H1 (cell line): Measurements from ENCODE around the gene SIX1. TPM values are rescaled to one million over a fixed set of nuclear protein-coding genes. Genes with fewer than 3 reads are reported as not detected.

ENCODE experiments used
- ASH2L ChIP-seq: fragments of 200-600, 300-600 bp; sonication (generic); IDR thresholded peaks from one replicate; pipeline ENCODE4 v1.7.1; 2017; ENCODE audit warnings: low read length
- ATF2 ChIP-seq: IDR thresholded peaks from 2 replicates; pipeline ENCODE4 v1.6.1; 2012; ENCODE audit warnings: low read length, inconsistent platforms
- BACH1 ChIP-seq: IDR thresholded peaks from 2 replicates; pipeline ENCODE4 v1.6.1; 2012; ENCODE audit warnings: low read length, improper control_type of control experiment
- CBX5 ChIP-seq: fragments of 300-800, 300-1000 bp; sonication (generic); IDR thresholded peaks from 2 replicates; pipeline ENCODE4 v1.7.1; 2016; ENCODE audit warnings: antibody characterized with exemption, low read length, low read depth
- CEBPB ChIP-seq: IDR thresholded peaks from 2 replicates; pipeline ENCODE4 v1.6.1; 2012; ENCODE audit warnings: low read depth, low read length
- CTBP2 ChIP-seq: IDR thresholded peaks from 2 replicates; pipeline ENCODE4 v1.7.0; 2011; ENCODE audit warnings: borderline replicate concordance, mild to moderate bottlenecking, moderate library complexity, mixed read lengths, low read length; ENCODE audit not compliant: insufficient read depth, insufficient read length
- E2F6 ChIP-seq: IDR thresholded peaks from 2 replicates; pipeline ENCODE4 v1.6.1; 2012; ENCODE audit warnings: inconsistent platforms
- EGR1 ChIP-seq: IDR thresholded peaks from 2 replicates; pipeline ENCODE4 v1.6.1; 2011; ENCODE audit warnings: low read depth, low read length, borderline replicate concordance
- EZH2 ChIP-seq: fragments of 200-600 bp; sonication (generic); IDR thresholded peaks from 2 replicates; pipeline ENCODE4 v1.7.1; 2012; ENCODE audit warnings: low read depth, mild to moderate bottlenecking, moderate library complexity, low read length, inconsistent platforms; ENCODE audit not compliant: severe bottlenecking
- FOSL1 ChIP-seq: IDR thresholded peaks from 2 replicates; pipeline ENCODE4 v1.6.1; 2011; ENCODE audit warnings: mild to moderate bottlenecking, low read depth, low read length, moderate library complexity; ENCODE audit not compliant: insufficient read depth
- HDAC2 ChIP-seq, 2 experiments: fragments of 300-600 bp in 1 of 2; sonication (generic) in 1 of 2; IDR thresholded peaks; 2 replicates each; pipeline ENCODE4 v1.6.1; 2011 to 2012; ENCODE audit warnings: low read depth in 2 of 2, low read length in 2 of 2, mild to moderate bottlenecking in 2 of 2, moderate library complexity in 2 of 2, borderline replicate concordance in 1 of 2, inconsistent platforms in 1 of 2
- HDAC6 ChIP-seq: IDR thresholded peaks from one replicate; pipeline ENCODE4 v1.7.1; 2012; ENCODE audit warnings: low read depth, mild to moderate bottlenecking, inconsistent platforms, low read length, moderate library complexity
- JUN ChIP-seq: IDR thresholded peaks from 2 replicates; pipeline ENCODE4 v1.6.1; 2011; ENCODE audit warnings: low read depth, mild to moderate bottlenecking, improper control_type of control experiment, low read length
- NRF1 ChIP-seq: IDR thresholded peaks from 2 replicates; pipeline ENCODE4 v1.6.1; 2011; ENCODE audit warnings: mild to moderate bottlenecking, low read depth, low read length, improper control_type of control experiment
- PHF8 ChIP-seq: fragments of 200-600 bp; sonication (generic); conservative IDR thresholded peaks from 2 replicates; pipeline ENCODE4 v1.7.1; 2012; ENCODE audit warnings: low read depth, mild to moderate bottlenecking, inconsistent platforms, low read length, moderate library complexity
- POU5F1 ChIP-seq: IDR thresholded peaks from 2 replicates; pipeline ENCODE4 v1.6.1; 2011; ENCODE audit warnings: low read depth, mild to moderate bottlenecking, low read length, moderate library complexity
- RNF2 ChIP-seq: fragments of 200-900, 300-1000 bp; sonication (generic); IDR thresholded peaks from 2 replicates; pipeline ENCODE4 v1.7.1; 2016; ENCODE audit warnings: borderline replicate concordance, low read depth, mild to moderate bottlenecking, antibody characterized with exemption, low read length; ENCODE audit not compliant: poor library complexity, severe bottlenecking; ENCODE audit errors: missing control alignments
- SIN3A ChIP-seq, 2 experiments: IDR thresholded peaks in 1 of 2; conservative IDR thresholded peaks in 1 of 2; 2 replicates each; pipeline ENCODE4 v1.6.1; 2011 to 2012; ENCODE audit warnings: low read length in 2 of 2, improper control_type of control experiment in 1 of 2, low read depth in 1 of 2, mild to moderate bottlenecking in 1 of 2
- SIRT6 ChIP-seq: IDR thresholded peaks from one replicate; pipeline ENCODE4 v1.7.1; 2012; ENCODE audit warnings: low read length, inconsistent platforms
- SP4 ChIP-seq: IDR thresholded peaks from 2 replicates; pipeline ENCODE4 v1.6.1; 2012; ENCODE audit warnings: low read length, inconsistent platforms
- TBP ChIP-seq: IDR thresholded peaks from 2 replicates; pipeline ENCODE4 v1.6.1; 2011; ENCODE audit warnings: low read depth, low read length, improper control_type of control experiment
- YY1 ChIP-seq: IDR thresholded peaks from 2 replicates; pipeline ENCODE4 v1.6.1; 2011; ENCODE audit warnings: low read depth, mild to moderate bottlenecking, low read length
- polyA plus RNA-seq, 7 experiments: library from polyadenylated mRNA; depleted of rRNA in 3 of 7; stranded (reverse) in 5 of 7; unstranded in 2 of 7; fragments of >200 nt in 5 of 7; fragments of 200-250 nt in 2 of 7; gene quantifications; 1 replicate in 5 of 7; 2 replicates in 1 of 7; 4 replicates in 1 of 7; pipeline versions ENCODE4 v1.2.1 to v1.2.3, GENCODE V29; 2011 to 2013; ENCODE audit warnings: missing spikeins in 2 of 7, mixed read lengths in 2 of 7
- total RNA-seq: library from RNA; stranded (reverse); fragmentation: NEBNext Ultra II Directional; extraction: Animal tissue kit (Norgen Biotek cat#: 25700); gene quantifications from 2 replicates; pipeline ENCODE4 v1.2.1, GENCODE V29; 2021

Gene SIX1
- total and polyA plus RNA-seq, 2 of the 8 experiments (the other 6 are each of a cell fraction or from before 2014, with no cell fraction given) = 0.03 to 0.69 TPM

- no peak for TF ChIP-seq CTBP2
- TF ChIP-seq RNF2 = peak; percentile 83
- TF ChIP-seq EGR1 = 0 out of 2 replicates have a peak, but pooled peaks have one; percentile 45
- TF ChIP-seq POU5F1 = no peak
- TF ChIP-seq E2F6 = no peak
- no peak for TF ChIP-seq TBP
- TF ChIP-seq HDAC2 (IDR thresholded peaks at IDR 0.05; ENCODE audit: borderline replicate concordance in 1 of 2, low read depth in 2 of 2, low read length in 2 of 2) = no peak
- no peak for TF ChIP-seq FOSL1
- no peak for TF ChIP-seq ATF2
- no peak for TF ChIP-seq SIRT6
- TF ChIP-seq YY1 = no peak
- no peak for TF ChIP-seq SP4
- no peak for TF ChIP-seq HDAC6
- no peak for TF ChIP-seq CBX5
- no peak for TF ChIP-seq JUN
- no peak for TF ChIP-seq BACH1
- TF ChIP-seq NRF1 = no peak
- TF ChIP-seq EZH2 = no peak
- no peak for TF ChIP-seq ASH2L
- TF ChIP-seq PHF8 = no peak
- TF ChIP-seq CEBPB = peak; percentile 96
- 0 out of 4 replicates have a peak, but pooled peaks of 1 of the 2 experiments have one; percentile 42 for TF ChIP-seq SIN3A (conservative IDR thresholded peaks at IDR 0.05 in 1 of 2, IDR thresholded peaks at IDR 0.05 in 1 of 2; ENCODE audit: low read depth in 1 of 2, low read length in 2 of 2)
These were observed 3.0 kb downstream of the SIX1 start (continued) for GRCh38 chr14:60646226-60646818.
